ENCODE results near the gene MRPS23. TPM values are rescaled to one million over a fixed set of nuclear protein-coding genes. Genes with fewer than 3 reads are reported as not detected.

Gene MRPS23
- total and polyA plus RNA-seq, 2 of the 13 experiments (the other 11 are each of a cell fraction or from before 2014, with no cell fraction given), result 63.2 to 181 TPM

DNA sequence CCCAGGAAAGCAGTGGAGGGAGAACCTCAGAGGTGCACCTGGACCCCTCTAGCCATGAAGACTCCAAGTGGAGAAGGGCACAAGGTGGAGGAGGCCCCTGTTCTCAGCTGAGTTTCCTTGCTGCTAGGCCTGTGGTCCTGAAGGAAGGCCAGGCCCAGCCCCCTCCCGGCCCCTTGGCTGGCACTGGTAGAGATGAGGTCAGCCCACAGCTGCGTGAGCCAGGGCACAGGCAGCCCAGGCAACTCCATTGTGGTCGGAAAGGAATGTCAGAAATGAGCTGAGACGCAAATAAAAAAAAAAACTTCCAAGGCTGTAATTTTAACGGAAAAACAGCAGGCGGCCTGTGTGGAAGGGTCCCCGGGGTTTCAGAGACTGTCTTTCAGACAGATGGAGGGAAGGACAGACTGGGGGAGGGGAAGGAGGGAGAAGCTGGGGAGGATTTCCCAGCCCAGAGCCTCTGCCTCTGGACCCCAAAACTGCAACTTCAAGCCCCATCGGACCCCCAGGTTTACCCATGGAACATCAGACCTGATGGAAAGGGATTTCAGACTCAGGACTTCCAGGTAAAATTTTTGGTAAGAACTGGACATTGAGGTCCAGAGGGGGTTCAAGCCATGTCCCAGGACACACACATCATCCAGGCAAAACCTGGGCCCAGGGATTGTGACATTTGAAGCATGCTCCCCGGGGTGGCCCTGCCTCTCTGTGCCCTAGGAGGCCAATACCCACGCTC lies 25.6 kb upstream of the MRPS23 start (continued):
- no peak for TF ChIP-seq ZSCAN29 (CRISPR knock-in tag; conservative IDR thresholded peaks at IDR 0.05)
- TF ChIP-seq, protein P1, sequence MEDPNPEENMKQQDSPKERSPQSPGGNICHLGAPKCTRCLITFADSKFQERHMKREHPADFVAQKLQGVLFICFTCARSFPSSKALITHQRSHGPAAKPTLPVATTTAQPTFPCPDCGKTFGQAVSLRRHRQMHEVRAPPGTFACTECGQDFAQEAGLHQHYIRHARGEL (CRISPR knock-in tag; IDR thresholded peaks at IDR 0.05), result no peak
- TF ChIP-seq ZNF567 (CRISPR knock-in tag; IDR thresholded peaks at IDR 0.05; ENCODE audit: borderline replicate concordance), result no peak
- peak; percentile 53; the same call in 1 of the 2 replicates for TF ChIP-seq RXRA (CRISPR knock-in tag; IDR thresholded peaks at IDR 0.05)
- TF ChIP-seq ZBTB20 (CRISPR knock-in tag; IDR thresholded peaks at IDR 0.05; ENCODE audit: borderline replicate concordance, low read depth), result no peak
- no peak for TF ChIP-seq ZNF674 (CRISPR knock-in tag; IDR thresholded peaks at IDR 0.05; ENCODE audit: low read depth)
- TF ChIP-seq, protein P2, sequence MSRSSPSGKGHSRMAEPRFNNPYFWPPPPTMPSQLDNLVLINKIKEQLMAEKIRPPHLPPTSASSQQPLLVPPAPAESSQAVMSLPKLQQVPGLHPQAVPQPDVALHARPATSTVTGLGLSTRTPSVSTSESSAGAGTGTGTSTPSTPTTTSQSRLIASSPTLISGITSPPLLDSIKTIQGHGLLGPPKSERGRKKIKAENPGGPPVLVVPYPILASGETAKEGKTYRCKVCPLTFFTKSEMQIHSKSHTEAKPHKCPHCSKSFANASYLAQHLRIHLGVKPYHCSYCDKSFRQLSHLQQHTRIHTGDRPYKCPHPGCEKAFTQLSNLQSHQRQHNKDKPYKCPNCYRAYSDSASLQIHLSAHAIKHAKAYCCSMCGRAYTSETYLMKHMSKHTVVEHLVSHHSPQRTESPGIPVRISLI (CRISPR knock-in tag; IDR thresholded peaks at IDR 0.05; ENCODE audit: borderline replicate concordance), result peak; percentile 98
- TF ChIP-seq PHF5A (CRISPR knock-in tag; IDR thresholded peaks at IDR 0.05; ENCODE audit: low read depth, unreplicated experiment), result peak; percentile 20
- no peak for TF ChIP-seq ZNF713 (CRISPR knock-in tag; IDR thresholded peaks at IDR 0.05)
- TF ChIP-seq ZFP1 (CRISPR knock-in tag; IDR thresholded peaks at IDR 0.05), result peak; percentile 17; the same call in 1 of the 2 replicates
- no peak for TF ChIP-seq EEA1 (CRISPR knock-in tag; IDR thresholded peaks at IDR 0.05; ENCODE audit: borderline replicate concordance)
- peak; percentile 69; the same call in 1 of the 2 replicates for TF ChIP-seq MTA1 (CRISPR knock-in tag; IDR thresholded peaks at IDR 0.05; ENCODE audit: borderline replicate concordance)
- no peak for TF ChIP-seq ZNF562 (CRISPR knock-in tag; IDR thresholded peaks at IDR 0.05; ENCODE audit: borderline replicate concordance)
- TF ChIP-seq SOX6 (IDR thresholded peaks at IDR 0.05), result no peak
- TF ChIP-seq SOX6 (CRISPR knock-in tag; IDR thresholded peaks at IDR 0.05), result peak; percentile 55; the same call in 1 of the 2 replicates
- no peak for TF ChIP-seq ZNF644 (CRISPR knock-in tag; IDR thresholded peaks at IDR 0.05; ENCODE audit: low read depth)
- TF ChIP-seq, protein P3, sequence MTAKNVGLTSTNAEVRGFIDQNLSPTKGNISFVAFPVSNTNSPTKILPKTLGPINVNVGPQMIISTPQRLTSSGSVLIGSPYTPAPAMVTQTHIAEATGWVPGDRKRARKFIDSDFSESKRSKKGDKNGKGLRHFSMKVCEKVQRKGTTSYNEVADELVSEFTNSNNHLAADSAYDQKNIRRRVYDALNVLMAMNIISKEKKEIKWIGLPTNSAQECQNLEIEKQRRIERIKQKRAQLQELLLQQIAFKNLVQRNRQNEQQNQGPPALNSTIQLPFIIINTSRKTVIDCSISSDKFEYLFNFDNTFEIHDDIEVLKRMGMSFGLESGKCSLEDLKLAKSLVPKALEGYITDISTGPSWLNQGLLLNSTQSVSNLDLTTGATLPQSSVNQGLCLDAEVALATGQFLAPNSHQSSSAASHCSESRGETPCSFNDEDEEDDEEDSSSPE (CRISPR knock-in tag; IDR thresholded peaks at IDR 0.05), result no peak
- peak; percentile 26; the same call in 1 of the 2 replicates for TF ChIP-seq CHD2 (IDR thresholded peaks at IDR 0.05; ENCODE audit: low read depth, low read length)
- TF ChIP-seq ZNF773 (CRISPR knock-in tag; IDR thresholded peaks at IDR 0.05; ENCODE audit: borderline replicate concordance), result no peak
- TF ChIP-seq ZBTB8A (CRISPR knock-in tag; IDR thresholded peaks at IDR 0.05; ENCODE audit: borderline replicate concordance, low read depth), result no peak
- no peak for TF ChIP-seq ZSCAN21 (CRISPR knock-in tag; IDR thresholded peaks at IDR 0.05; ENCODE audit: borderline replicate concordance)
- no peak for TF ChIP-seq PTBP1 (IDR thresholded peaks at IDR 0.05; ENCODE audit: low read depth, low read length, poor library complexity, severe bottlenecking)
- 0 out of 2 replicates have a peak, but pooled peaks have one; percentile 17 for TF ChIP-seq ZNF331 (CRISPR knock-in tag; IDR thresholded peaks at IDR 0.05)
- TF ChIP-seq ZNF10 (CRISPR knock-in tag; IDR thresholded peaks at IDR 0.05; ENCODE audit: borderline replicate concordance, low read depth), result no peak
- TF ChIP-seq NFYC (CRISPR knock-in tag; IDR thresholded peaks at IDR 0.05), result no peak
- no peak for TF ChIP-seq MTF2 (CRISPR knock-in tag; IDR thresholded peaks at IDR 0.05; ENCODE audit: borderline replicate concordance)
- TF ChIP-seq TEAD2 (CRISPR knock-in tag; IDR thresholded peaks at IDR 0.05), result no peak
- no peak for TF ChIP-seq PAX8 (CRISPR knock-in tag; IDR thresholded peaks at IDR 0.05; ENCODE audit: borderline replicate concordance)
- TF ChIP-seq RBM22 (optimal IDR thresholded peaks at IDR 0.05; ENCODE audit: low read length), result no peak
- no peak for TF ChIP-seq POGZ (CRISPR knock-in tag; IDR thresholded peaks at IDR 0.05)

All from HepG2 (cell line).